Testis (tissue), 2 donors: ENCODE data around the gene SNX18.
"Not testable (repeated sequence)": the region's sequence is repeated elsewhere in the genome, so short reads cannot be mapped to it uniquely, and the experiment has no call there.

Experiments
- CTCF ChIP-seq, 3 experiments: fragments of 450-650 bp in 2 of 3; fragments of 200-600 bp in 1 of 3; sonication (generic) in 1 of 3; IDR thresholded peaks; one replicate each; pipeline ENCODE4 v1.5.1; 2016 to 2019; ENCODE audit warnings: antibody characterized with exemption in 3 of 3, mild to moderate bottlenecking in 2 of 3, moderate library complexity in 1 of 3
- POLR2A ChIP-seq: fragments of 450-650 bp; IDR thresholded peaks from one replicate; pipeline ENCODE4 v1.6.1; 2017; ENCODE audit warnings: antibody characterized with exemption, mild to moderate bottlenecking, moderate library complexity

DNA sequence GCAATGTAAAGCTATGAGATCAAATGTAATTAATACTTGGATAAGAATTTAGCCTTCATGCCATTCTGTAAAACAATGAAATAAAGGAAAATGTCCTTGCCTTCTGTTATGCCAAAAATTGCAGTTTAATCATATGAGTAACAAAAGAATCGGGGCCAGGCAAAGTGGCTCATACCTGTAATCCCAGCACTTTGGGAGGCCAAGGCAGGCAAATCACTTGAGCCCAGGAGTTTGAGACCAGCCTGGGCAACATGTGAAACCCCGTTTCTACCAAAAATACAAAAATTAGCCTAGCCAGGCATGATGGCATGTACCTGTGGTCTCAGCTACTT is 27.9 kb upstream of the SNX18 start:
- not testable (repeated sequence) for TF ChIP-seq CTCF (IDR thresholded peaks at IDR 0.05); POLR2A
